ENCODE data around the gene THRAP3. TPM values are rescaled to one million over a fixed set of nuclear protein-coding genes. Genes with fewer than 3 reads are reported as not detected.

The THRAP3 gene
- total and polyA plus RNA-seq, 9 of the 15 experiments (the other 6 are each of a cell fraction or from before 2014, with no cell fraction given): 66.2 to 135 (median 113) TPM

- TF ChIP-seq FOXK2 (conservative IDR thresholded peaks at IDR 0.05 in 1 of 2, IDR thresholded peaks at IDR 0.05 in 1 of 2; ENCODE audit: low read depth in 2 of 2) (peak; percentile 1 to 64; a peak in 3 of 4 replicates), ZNF511 (CRISPR knock-in tag; IDR thresholded peaks at IDR 0.05) (no peak; the same call in 1 of the 2 replicates), RUNX1 (IDR thresholded peaks at IDR 0.05; ENCODE audit: low read depth) (peak; percentile 16; the same call in 1 of the 2 replicates), MTA2 (IDR thresholded peaks at IDR 0.05; ENCODE audit: low read depth) (no peak), COPS2 (conservative IDR thresholded peaks at IDR 0.05) (no peak), STAT5B (CRISPR knock-in tag; IDR thresholded peaks at IDR 0.05) (no peak), FOXA3 (CRISPR knock-in tag; conservative IDR thresholded peaks at IDR 0.05 in 1 of 2, IDR thresholded peaks at IDR 0.05 in 1 of 2) (peak in 1 of 2 experiments; percentile 79; a peak in 1 of 4 replicates), ZNF140 (CRISPR knock-in tag; IDR thresholded peaks at IDR 0.05) (no peak), MLLT1 (IDR thresholded peaks at IDR 0.05) (no peak), SMAD3 (CRISPR knock-in tag; conservative IDR thresholded peaks at IDR 0.05) (no peak), ZBTB2 (IDR thresholded peaks at IDR 0.05) (peak; percentile 100), SRSF7 (optimal IDR thresholded peaks at IDR 0.05; ENCODE audit: low read depth, low read length) (no peak), CTCF (IDR thresholded peaks at IDR 0.05 in 2 of 3, conservative IDR thresholded peaks at IDR 0.05 in 1 of 3; ENCODE audit: insufficient read depth in 2 of 3, low read depth in 1 of 3, low read length in 3 of 3) (0 out of 6 replicates have a peak, but pooled peaks of 1 of the 3 experiments have one; percentile 7), TFE3 (CRISPR knock-in tag; IDR thresholded peaks at IDR 0.05) (peak; percentile 99), ZNF23 (CRISPR knock-in tag; IDR thresholded peaks at IDR 0.05) (no peak), HBP1 (CRISPR knock-in tag; IDR thresholded peaks at IDR 0.05) (no peak), YBX1 (IDR thresholded peaks at IDR 0.05) (no peak), POLR3A (IDR thresholded peaks at IDR 0.05; ENCODE audit: borderline replicate concordance, extremely low read depth, insufficient read depth, insufficient read length) (no peak), HMGN3 (IDR thresholded peaks at IDR 0.05; ENCODE audit: borderline replicate concordance, extremely low read depth, insufficient read length, low read depth, low read length) (peak; percentile 99)
Observed at GRCh38 chr1:36223996-36224536, at the start of gene THRAP3 (continued).

Measured in K562 (cell line).